Activated CD4-positive, alpha-beta T cell treated with anti-CD3 and anti-CD28 coated beads for 4 hours (primary cell): ENCODE results near the gene CNTNAP4.

Source experiments
- DNase-seq, 2 donors: peaks; one replicate each; pipeline ENCODE4 v3.0.0-alpha.2; 2020

CNTNAP4 gene

DNA sequence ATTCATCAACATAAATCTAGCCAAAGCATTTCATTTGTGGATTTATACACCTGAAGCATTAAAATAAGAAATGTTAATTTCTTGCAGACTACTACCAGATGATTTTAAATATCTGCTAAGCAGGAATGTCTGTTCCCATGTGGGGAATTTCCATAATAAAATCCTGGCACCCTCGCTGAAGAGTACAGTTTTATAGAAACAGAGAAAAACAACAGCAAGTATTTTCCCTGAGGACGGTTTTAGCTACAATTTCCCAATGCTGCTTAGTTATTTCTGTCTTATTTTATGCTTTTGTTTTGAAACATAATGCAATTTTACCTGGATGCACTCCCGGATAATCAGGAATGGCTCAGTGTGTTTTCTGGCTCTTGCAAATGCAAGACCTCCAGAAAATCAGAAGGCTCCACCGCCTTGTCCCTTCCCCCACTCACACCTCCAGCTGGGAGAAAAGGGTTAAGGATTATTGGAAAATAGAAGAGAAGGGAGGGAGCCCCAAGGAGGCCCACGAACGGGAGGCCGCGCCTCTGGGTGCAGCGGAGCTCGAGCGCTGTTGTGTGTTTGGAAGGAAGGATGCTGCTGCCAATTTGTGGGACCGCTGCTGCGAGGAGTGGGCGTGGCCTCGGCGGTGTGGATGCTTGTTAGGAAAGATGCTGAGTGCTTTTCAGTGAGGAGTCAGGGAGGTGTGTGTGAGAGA, at the start of gene CNTNAP4:
TSS of gene CNTNAP4 (plus strand) at position 657 of the 694 bp plus-strand sequence. CDS start 262 bp downstream, outside the sequence.
- peak in 1 of 2 donors; percentile 0 for DNase-seq

DNA sequence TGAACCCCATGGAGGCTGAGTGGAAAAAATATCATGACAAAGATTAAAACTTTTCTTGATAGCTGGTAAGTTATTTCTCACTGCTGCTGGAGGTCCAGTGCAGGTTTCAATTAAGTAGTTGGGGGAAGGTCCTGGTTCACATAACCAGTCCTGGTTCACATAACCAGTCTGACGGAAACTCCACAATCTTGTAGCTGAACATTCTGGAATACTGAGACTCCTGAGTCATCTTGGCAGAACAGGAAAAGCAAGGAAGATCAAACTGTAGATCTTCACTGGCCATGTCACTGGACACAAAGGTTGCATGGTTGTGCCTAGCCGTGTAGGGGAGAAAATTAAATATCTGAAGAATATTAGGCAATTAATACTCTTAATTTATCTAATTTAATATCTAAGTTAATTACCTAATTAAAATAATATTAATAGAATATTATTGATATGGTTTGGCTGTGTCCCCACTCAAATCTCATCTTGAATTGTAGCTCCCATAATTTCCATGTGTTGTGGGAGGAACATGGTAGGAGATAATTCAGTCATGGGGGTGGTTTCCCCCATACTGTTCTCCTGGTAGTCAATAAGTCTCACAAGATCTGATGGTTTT, 48.6 kb upstream of the CNTNAP4 start:
- no peak for DNase-seq

DNA sequence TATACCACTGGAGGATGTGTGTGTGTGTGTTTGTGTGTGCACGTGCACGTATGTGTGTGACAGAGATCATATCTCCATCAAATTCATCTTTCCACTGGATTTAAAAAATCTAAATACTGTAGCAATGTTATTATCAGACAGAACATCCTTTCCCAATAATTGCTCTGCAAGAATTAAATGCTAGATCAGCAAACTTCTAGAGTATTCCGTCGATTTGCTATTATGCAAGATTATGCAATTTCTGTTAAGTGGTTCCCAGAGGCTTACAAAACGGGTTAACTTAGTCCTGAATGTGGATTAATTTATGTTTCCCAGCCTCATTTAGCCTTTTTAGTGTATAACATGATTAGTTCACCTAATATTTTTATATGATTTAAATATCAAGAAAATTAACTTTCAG, 44.5 kb upstream of the CNTNAP4 start:
- no peak for DNase-seq

DNA sequence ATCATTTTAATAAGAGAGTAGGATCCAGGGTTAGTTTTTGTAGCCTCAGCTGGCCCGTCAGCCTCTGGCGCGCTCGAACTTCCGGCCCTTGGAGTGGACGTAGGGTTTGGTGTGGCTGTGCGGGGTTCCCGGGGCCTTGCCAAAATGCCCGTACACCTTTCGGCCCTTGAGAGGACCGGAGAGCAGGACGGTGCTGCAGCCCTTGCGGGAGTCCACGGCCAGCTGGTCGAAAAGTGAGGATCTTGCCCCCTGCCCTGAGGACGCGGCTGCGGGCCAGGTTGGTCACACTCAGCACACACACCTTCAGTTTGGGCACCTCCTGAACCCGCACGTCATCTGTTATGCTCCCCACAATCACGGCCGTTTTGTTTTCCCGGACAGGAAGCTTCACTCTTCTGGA, 42.2 kb upstream of the CNTNAP4 start:
- DNase-seq = no peak

DNA sequence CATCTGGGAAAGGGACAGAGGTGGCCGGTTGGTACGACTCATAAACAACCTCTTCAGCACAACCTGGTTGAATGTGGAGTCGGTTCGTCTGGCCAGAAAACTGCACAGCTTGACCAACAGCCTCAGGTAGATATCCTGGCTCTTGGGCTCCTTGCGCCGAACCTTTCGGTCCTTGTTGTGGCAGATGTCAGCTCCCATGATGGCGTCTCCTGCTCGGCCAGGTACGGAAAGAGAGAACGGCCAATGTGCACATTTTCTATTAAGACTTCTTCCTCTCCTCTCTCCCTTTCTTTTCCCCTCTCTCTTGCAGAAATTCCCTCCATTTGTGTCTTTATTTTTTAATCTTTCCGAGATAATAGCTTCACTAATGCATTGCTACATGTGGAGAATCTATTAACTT, 41.8 kb upstream of the CNTNAP4 start:
- no peak for DNase-seq

DNA sequence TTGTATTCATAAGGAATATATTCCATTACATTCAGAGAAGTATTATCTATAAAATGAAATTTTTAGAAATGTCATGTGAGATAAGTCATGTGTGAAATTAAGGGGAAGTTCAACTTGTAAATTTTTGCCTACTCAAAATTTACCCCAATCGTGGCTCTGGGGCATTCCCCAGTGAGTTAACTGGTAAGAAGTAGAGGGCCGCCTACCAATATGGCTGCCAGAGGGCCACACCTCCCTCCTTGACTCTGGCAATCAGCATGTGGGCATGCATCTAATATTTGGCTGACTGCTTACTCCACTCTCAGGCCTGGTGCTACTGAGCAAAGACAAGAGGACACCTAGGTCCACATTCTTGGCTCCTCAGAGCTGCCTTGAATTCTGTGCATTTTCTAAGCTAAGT, 39.7 kb upstream of the CNTNAP4 start:
- no peak for DNase-seq

DNA sequence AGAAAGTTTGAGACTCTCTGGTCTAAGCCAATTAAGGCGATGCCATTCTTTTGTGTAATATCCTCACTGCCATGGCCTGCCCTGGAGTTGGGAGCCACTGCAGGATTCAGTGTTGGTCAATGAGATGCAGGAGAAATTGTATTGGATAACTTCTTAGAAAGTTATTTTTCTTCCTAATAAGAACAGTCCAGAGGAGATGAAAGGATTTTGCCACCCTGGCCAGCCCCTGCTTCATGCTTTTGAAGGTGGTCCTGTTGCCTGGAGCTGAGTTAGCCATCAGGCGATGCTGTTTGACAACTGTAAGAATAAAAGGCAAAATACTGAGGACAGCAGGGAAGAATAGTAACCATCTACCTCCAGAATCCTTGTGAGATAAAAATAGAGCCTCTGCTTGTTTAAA, 35.4 kb upstream of the CNTNAP4 start:
- DNase-seq = no peak

DNA sequence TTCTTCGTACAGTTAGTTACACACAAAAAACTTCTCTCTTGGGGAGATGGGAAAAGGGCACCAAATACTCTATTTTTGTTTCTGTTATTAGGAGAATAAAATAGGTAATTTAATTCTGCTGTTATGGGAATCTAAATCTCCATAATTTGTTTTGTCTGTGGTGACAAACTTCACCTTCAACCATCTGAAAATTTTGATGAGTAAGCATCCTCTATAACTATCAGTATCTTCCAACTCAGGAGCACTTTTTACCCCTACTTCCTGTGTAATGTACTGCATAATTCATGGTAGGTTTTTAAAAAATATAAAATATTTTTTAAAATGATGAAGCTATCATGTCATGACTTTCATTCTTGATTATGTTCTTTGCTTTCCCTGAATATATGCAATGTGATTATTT, 33.6 kb upstream of the CNTNAP4 start:
- DNase-seq = no peak

DNA sequence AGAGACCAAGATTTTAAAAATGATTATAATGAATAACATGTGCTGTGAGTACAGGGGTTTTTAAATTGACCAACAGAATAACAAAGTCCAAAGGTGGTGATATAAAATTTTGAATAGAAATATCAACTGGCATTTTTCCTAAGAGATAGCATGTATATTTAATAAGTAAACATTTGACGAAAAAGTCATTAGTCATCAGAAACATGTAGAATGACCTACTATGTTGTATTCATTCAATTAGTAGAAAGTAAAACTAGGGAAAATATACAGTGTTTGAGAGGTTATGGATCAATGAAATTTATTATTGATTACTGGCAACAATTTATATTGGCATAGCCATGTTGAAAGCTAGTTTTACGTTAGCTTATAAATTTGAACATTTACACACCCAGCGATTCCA, 30.6 kb upstream of the CNTNAP4 start:
- DNase-seq = no peak

DNA sequence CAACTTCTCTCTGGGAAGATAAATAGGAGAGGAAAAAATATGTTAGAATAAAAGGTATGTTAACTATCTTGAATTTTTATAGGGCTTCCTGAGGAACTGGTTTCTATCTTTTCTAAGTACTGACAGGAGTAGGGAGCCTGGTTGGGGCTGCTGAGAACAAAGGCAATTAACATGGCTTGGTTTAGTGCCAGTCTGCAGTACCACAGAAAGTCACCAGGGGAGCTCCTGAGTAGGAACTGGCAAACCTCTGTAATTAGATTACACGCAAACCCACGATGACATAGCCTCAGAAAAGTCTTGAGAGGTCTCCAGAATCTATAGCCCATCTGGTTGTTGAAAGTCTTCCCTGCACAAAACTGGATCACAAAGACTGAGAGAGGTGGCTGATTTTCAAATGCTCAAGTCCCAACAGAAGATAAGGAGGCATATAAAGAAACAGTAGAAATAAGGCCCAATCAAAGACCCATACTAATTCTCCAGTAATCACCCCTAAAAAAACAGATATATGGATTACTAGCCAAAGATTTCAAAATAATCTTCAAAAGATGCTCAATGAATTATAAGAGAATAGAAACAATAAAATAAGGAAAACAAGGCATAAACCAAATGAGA, 11.7 kb upstream of the CNTNAP4 start:
- no peak for DNase-seq

DNA sequence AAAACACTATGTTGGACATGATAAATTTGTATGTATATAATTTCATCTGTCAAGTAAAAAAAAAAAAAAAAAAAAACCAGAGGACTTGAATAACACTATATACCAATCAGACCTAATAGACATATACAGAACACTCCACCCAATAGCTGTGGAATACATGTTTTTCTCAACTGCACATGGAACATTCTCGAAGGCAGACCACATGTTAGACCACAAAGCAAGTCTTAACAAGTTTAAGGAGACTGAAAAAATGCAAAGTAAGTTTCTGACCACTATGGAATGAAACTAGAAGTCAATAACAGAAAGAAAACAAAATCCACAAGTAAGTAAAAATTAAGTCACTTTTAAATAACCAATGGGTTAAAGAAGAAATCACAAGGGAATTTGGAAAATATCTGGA, 8.4 kb upstream of the CNTNAP4 start:
- DNase-seq = no peak

DNA sequence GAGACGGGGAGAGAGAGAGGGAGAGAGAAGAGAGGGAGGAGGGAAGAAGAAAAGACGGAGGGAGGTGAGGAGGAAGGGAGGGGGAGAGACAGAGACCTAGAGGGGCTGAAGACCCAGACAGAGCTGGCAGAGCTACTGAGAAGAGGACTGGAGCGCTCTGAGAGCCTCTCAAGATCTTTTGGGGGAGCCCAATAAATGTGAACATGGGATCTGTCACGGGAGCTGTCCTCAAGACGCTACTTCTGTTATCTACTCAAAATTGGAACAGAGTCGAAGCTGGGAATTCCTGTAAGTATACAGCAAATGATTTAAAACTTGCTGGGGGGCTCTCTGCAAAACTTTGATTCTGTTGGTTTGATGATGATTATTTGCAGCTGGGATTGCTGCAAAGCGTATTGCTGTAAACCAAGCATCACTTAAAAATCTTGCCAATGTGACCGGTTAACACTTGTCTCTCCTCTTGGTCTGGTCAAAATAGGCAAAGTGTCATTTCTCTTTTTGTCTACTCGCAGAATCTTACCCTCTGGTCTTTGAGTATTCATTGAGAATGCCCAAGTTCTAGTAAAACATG, 344 bp downstream of the CNTNAP4 start:
- DNase-seq = no peak

DNA sequence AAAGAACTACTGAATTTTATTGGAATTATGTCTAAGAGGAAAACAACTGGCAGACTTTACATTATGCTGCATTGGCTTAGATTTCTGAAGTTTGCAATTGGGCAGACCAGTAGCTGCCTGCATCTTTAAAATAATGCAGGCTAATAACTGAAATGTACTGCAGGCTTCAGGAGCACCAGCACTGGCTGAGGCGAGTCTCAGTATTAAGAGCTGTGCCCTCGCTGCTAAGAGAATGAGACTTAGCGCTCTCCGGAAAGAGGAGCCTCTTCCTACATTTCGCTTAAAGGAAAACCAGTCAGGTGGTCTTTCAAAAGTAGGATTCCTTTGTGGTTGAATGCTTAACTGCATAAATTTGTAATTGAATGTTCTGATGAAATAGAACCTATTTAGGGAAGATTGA, 885 bp downstream of the CNTNAP4 start:
- DNase-seq = no peak

DNA sequence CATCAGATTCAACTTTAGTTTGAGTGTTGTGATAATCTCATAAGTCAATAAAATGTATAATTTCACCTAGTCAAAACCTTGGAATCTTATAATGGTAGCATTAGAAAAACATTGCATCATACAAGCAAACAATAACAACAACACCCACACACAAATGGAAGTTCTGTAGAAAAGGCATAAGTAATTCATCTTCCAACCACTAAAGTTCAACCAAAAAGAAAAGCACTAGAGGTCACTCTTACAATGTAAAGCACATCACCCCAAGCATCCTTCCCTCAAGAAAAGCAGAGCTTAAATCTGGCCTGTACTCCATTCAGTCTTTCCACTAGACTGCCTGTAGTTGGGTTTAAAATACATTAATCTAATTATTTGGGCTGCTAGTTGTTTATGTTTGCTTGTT, 1.8 kb downstream of the CNTNAP4 start:
- no peak for DNase-seq

DNA sequence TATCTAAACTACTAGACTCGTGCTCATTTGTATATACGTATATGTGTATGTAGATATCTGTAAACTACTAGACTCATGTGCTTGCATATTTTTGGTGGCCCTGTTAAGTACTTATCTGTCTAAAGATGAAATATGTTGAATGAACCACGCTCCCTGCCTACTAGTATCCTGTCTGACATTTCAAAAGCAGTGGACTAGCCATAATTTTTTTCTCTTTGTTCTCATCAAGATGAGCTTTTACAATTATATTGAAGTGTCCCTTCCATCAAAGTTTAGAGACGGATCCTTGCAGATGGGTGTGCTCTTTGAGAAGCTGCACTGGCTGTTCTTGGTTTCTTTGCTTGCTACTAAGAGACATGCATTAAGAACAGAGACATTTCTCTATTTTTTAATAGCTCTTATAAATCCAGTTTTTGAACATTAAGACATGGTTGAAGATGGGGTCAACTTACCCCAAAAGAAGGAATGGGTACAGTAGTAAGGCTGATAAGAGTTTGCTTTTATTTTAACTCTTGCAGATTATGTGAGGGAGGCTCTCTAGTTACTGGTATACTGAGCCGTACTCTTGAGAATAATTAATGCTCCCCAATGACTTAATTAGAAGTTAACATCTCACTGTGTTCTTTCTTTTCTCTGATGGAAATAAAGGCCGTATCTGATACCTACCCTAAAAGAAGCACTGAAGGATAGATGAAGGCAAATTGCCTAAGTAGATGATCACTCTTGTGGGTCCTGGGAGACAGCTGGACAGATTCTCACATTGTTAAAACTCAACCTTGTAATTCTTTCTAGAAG, 3.4 kb downstream of the CNTNAP4 start:
- no peak for DNase-seq

DNA sequence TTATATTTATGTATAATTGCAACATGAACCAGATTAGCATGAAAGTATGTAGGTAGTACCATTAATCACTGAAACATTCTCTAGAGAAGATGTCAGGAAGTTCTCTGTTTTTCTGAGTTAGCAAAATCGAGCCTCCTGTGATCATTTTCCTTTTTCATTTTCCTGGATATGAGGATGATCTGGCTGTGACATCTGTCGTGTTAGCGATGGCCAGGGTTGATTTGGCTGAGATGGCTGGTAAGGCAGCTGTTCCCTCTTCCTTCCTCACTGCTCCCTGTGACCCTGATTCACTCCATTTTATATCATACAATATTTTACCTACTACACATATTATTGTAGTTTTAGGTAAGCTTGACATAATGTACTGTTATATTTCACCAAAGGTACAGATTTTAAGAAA, 10.3 kb downstream of the CNTNAP4 start:
- no peak for DNase-seq

DNA sequence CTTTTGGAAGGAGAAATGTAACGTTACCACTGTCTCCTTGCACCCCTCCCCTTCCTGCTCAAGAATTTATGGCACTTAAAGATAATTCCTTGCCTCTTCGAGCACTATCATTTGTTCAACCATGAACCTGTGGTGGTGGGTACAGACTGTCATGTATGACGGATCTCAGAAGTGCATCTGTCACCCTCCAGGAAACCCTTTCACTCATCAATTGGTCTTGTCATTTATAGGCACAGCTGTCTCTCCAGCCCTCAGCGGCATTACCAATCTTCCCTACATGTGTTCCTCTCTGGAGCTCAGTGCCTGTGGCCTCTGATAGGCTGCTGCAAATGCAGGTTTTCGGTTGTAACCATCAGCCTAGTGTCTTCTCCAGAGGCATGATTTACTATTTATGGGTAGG, 15.0 kb downstream of the CNTNAP4 start:
- DNase-seq = no peak

DNA sequence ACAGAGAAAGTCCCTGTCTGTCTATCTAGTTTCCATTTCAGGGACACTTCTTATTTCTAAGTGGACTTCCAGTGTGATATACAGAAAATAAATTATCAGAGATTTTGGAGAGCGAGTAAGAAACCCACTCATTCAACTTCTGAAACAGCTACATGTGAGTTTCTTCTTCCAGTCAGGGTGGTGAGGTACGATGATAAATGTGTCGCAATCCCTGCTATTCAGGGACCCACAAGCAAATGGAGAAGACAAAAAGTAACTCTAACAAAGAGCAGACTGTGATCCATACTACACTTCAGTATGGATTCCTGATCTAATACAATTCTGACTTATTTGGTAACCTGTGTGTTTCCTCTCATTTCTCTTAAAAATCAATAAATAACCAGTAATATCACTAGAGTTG, 16.8 kb downstream of the CNTNAP4 start:
- no peak for DNase-seq

DNA sequence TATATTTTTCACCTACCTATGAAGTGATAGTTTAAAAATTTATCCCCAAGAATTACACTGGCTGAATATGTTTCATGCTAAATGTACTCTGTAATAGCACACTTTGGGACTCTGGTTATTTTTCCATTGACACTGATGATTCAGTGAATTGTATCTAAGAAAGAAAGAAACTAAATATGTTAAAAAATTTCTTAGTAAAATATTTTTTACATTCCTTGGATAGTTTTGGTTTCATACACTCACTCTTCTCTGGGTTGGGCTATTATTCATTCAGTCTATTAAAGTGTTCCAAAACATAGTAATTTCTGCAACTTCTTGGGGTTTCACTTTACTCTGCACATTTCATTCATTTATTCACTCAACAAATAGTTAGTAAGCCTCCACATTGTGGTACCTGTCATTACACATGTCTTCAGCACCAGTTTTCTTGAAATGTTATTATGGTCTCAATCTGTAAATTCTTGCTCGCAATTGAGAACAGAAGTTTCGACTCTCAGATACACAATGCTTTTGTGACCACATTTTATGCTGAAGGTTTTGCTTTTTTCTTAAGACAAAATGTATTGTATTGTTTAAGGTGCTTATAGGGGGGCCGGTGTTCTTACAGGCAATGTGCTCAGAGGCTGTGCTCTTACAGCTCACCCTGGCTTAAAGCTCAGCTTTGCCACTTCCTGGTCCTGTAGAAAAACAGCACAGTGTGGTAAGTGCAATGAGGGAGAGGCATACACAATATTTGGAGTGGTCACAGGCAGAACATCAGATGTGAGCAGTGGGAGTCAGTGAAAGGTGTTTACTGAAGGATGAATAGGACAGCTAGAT, 17.4 kb downstream of the CNTNAP4 start:
- DNase-seq = no peak

DNA sequence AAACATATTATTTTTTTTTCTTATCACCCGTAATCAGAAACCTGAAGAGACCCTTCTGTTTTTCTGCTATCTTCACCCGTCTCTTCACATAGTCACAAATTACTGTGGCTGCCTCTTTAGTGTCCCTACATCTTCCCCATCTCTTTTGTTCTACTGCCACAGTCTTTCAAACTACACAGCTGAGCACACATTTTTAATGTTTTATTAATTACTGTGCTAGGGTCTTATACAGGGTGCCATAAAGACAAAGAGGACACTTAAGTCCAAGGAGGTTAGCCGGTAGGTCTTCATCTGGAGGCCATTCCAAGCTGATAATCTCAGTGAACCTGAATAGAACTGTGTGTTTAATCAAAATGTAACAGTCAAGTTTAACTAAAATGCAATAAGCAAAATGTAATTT, 20.7 kb downstream of the CNTNAP4 start:
- DNase-seq = no peak

DNA sequence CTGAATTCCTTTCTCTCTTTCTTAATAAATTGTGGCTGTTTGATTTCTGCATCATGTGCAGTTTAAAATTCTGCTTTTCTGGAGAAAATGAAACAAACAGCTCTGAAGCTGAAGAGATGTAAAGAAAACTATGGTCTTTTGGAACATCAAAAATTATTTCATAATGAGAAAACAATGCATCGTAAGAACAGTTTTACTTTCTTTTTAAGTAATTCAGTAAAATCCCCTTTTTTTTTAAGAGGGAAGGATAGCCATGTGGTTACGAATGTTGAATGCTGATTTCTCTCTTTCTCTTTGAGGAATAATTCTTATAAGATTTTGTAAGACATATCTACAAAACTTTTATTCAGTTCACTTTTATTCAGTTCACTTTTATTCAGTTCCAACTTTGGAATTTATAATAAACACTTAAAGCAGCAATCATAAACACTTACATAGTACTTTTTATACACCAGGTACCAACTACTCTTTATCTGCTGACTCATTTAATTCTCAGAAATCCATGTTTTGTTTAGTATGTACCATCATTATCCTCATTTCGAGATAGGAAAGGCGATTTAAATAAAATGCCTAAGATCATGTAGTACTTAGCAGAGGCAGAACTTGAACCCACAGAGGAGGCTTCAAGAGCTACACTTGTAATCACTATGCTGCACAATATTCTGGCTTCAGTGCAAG, 26.6 kb downstream of the CNTNAP4 start:
- no peak for DNase-seq
